Mesenchymal stem cell (in vitro differentiated cells and primary cell): ENCODE data around the gene FBXW2.
A peak's percentile ranks its signal among the peaks of the same experiment; 100 is the strongest.

Experiments
- DNase-seq: peaks from one replicate; pipeline ENCODE4 v3.0.0-alpha.2; 2013
- H2AFZ ChIP-seq: one replicate; pipeline ENCODE4 v1.6.1; 2013; ENCODE audit warnings: low read depth, mild to moderate bottlenecking, control low read depth, inconsistent platforms, low read length, moderate library complexity
- H2AK5ac ChIP-seq: 2 replicates; pipeline ENCODE4 v1.6.1; 2013; ENCODE audit warnings: low read length, moderate library complexity, mild to moderate bottlenecking, inconsistent platforms; ENCODE audit not compliant: severe bottlenecking
- H2BK120ac ChIP-seq: one replicate; pipeline ENCODE4 v1.6.1; 2013; ENCODE audit warnings: low read depth, mild to moderate bottlenecking, inconsistent platforms, low read length, moderate library complexity
- H2BK12ac ChIP-seq, 2 experiments: one replicate each; pipeline ENCODE4 v1.6.1; 2013; ENCODE audit warnings: inconsistent platforms in 2 of 2, low read length in 2 of 2, mild to moderate bottlenecking in 2 of 2, moderate library complexity in 2 of 2, control low read depth in 1 of 2
- H2BK15ac ChIP-seq: one replicate; pipeline ENCODE4 v1.6.1; 2013; ENCODE audit warnings: mild to moderate bottlenecking, low read depth, inconsistent platforms; ENCODE audit not compliant: poor library complexity, severe bottlenecking
- H2BK5ac ChIP-seq: 2 replicates; pipeline ENCODE4 v1.6.1; 2013; ENCODE audit warnings: low read depth, mild to moderate bottlenecking, low read length, control low read depth, inconsistent platforms; ENCODE audit not compliant: poor library complexity, severe bottlenecking
- H3K14ac ChIP-seq, 2 experiments: one replicate each; pipeline ENCODE4 v1.6.1; 2013; ENCODE audit warnings: inconsistent platforms in 2 of 2, low read length in 2 of 2, control low read depth in 1 of 2, mild to moderate bottlenecking in 1 of 2, moderate library complexity in 1 of 2
- H3K18ac ChIP-seq, 2 experiments: one replicate each; pipeline ENCODE4 v1.6.1; 2013; ENCODE audit warnings: inconsistent platforms in 2 of 2, low read length in 2 of 2, control low read depth in 1 of 2, low read depth in 1 of 2, mild to moderate bottlenecking in 1 of 2
- H3K23ac ChIP-seq, 2 experiments: one replicate each; pipeline ENCODE4 v1.6.1; 2013; ENCODE audit warnings: inconsistent platforms in 2 of 2, low read length in 2 of 2, mild to moderate bottlenecking in 2 of 2, moderate library complexity in 2 of 2, control low read depth in 1 of 2
- H3K27ac ChIP-seq: 2 replicates; pipeline ENCODE4 v1.5.1; 2013; ENCODE audit warnings: mild to moderate bottlenecking, moderate library complexity, low read length, control low read depth, inconsistent platforms; ENCODE audit not compliant: poor library complexity, severe bottlenecking
- H3K27me3 ChIP-seq, 2 experiments: 2 replicates each; pipeline versions ENCODE4 v1.6.1 to v1.7.0; 2013; ENCODE audit warnings: low read length in 2 of 2, mild to moderate bottlenecking in 2 of 2, moderate library complexity in 2 of 2, control low read depth in 1 of 2, inconsistent platforms in 1 of 2; ENCODE audit not compliant: control insufficient read depth in 1 of 2, insufficient read depth in 1 of 2
- H3K36me3 ChIP-seq, 2 experiments: 2 replicates each; pipeline versions ENCODE4 v1.6.1 to v1.7.0; 2013; ENCODE audit warnings: low read length in 2 of 2, control low read depth in 1 of 2, inconsistent platforms in 1 of 2, low read depth in 1 of 2, mild to moderate bottlenecking in 1 of 2; ENCODE audit not compliant: insufficient read depth in 2 of 2, control insufficient read depth in 1 of 2
- H3K4ac ChIP-seq, 2 experiments: one replicate each; pipeline ENCODE4 v1.6.1; 2013; ENCODE audit warnings: inconsistent platforms in 2 of 2, low read length in 2 of 2, mild to moderate bottlenecking in 2 of 2, moderate library complexity in 2 of 2, control low read depth in 1 of 2, low read depth in 1 of 2
- H3K4me1 ChIP-seq: 2 replicates; pipeline ENCODE4 v1.6.1; 2013; ENCODE audit warnings: low read depth, low read length, control low read depth; ENCODE audit not compliant: control insufficient read depth, insufficient read depth
- H3K4me2 ChIP-seq: 2 replicates; pipeline ENCODE4 v1.6.1; 2013; ENCODE audit warnings: low read length, mild to moderate bottlenecking, inconsistent platforms; ENCODE audit not compliant: poor library complexity, severe bottlenecking
- H3K4me3 ChIP-seq, 2 experiments: 2 replicates each; pipeline versions ENCODE4 v1.5.1 to v1.7.0; 2013; ENCODE audit warnings: low read length in 2 of 2, mild to moderate bottlenecking in 2 of 2, control low read depth in 1 of 2, low read depth in 1 of 2; ENCODE audit not compliant: insufficient read depth in 1 of 2
- H3K79me1 ChIP-seq: replicated peaks from 2 replicates; pipeline ENCODE4 v1.6.1; 2013; ENCODE audit warnings: mild to moderate bottlenecking, control low read depth, low read length, inconsistent platforms; ENCODE audit not compliant: poor library complexity, severe bottlenecking
- H3K9ac ChIP-seq: 2 replicates; pipeline ENCODE4 v1.7.0; 2013; ENCODE audit warnings: mild to moderate bottlenecking, low read length, moderate library complexity
- H3K9me3 ChIP-seq: 2 replicates; pipeline ENCODE4 v1.7.0; 2013; ENCODE audit warnings: mild to moderate bottlenecking, low read length; ENCODE audit not compliant: control insufficient read depth
- H4K8ac ChIP-seq: one replicate; pipeline ENCODE4 v1.6.1; 2013; ENCODE audit warnings: inconsistent platforms, mild to moderate bottlenecking, low read length, moderate library complexity
- H4K91ac ChIP-seq: one replicate; pipeline ENCODE4 v1.6.1; 2013; ENCODE audit warnings: mild to moderate bottlenecking, low read length, inconsistent platforms
- WGBS: methylation state at CpG from one replicate; pipeline ENCODE4 v1.1.7; 2013; ENCODE audit warnings: mixed read lengths; 5-methylcytosine and 5-hydroxymethylcytosine counted together

The FBXW2 gene

GRCh38 chr9:120801441-120801840 lies 8.2 kb upstream of the FBXW2 start:
- Histone ChIP-seq H3K4me3 (no peak overlapping the region), H3K27me3 (no peaks in the 10 kb centered on the region), H3K14ac (no peak overlapping the region), H3K9ac (no peak overlapping the region), H3K18ac (no peak overlapping the region), H2AFZ (no peak overlapping the region), H2AK5ac (no peak overlapping the region), H2BK120ac (no peak overlapping the region), H2BK12ac (no peak overlapping the region), H3K4me2 (no peak overlapping the region), H3K4ac (no peak overlapping the region), H3K23ac (no peak overlapping the region), H3K4me1 (no peaks in the 10 kb centered on the region), H3K9me3 (peaks cover 8% of the 10 kb centered on the region), H4K91ac (no peak overlapping the region), H2BK5ac (no peak overlapping the region), H3K36me3 (no peaks in the 10 kb centered on the region), H4K8ac (no peak overlapping the region), H2BK15ac (no peak overlapping the region), H3K79me1 (no peaks in the 10 kb centered on the region), H3K27ac (no peak overlapping the region)
- no peak for DNase-seq
- WGBS: 100% methylated on average over 6 of the region's 7 CpGs

GRCh38 chr9:120791161-120791560 lies 2.1 kb downstream of the FBXW2 start:
- no peaks in the 10 kb centered on the region for H3K9me3 ChIP-seq
- H2BK12ac ChIP-seq: no peak overlapping the region
- H3K79me1 ChIP-seq: peaks cover 13% of the 10 kb centered on the region
- peaks cover 7 to 39% of the 10 kb centered on the region in 2 experiments for H3K36me3 ChIP-seq
- no peak overlapping the region for H3K27ac ChIP-seq
- no peak overlapping the region for H3K9ac ChIP-seq
- H3K18ac ChIP-seq: no peak overlapping the region
- no peak overlapping the region for H3K14ac ChIP-seq
- H3K4ac ChIP-seq: no peak overlapping the region
- H4K8ac ChIP-seq: no peak overlapping the region
- no peak overlapping the region for H4K91ac ChIP-seq
- peaks cover 3% of the 10 kb centered on the region for H3K4me1 ChIP-seq
- H3K27me3 ChIP-seq: no peaks in the 10 kb centered on the region
- H2BK5ac ChIP-seq: no peak overlapping the region
- no peak overlapping the region for H3K23ac ChIP-seq
- WGBS: 97% methylated on average over 3 of the region's 3 CpGs
- H3K4me2 ChIP-seq: no peak overlapping the region
- no peak for DNase-seq
- peak overlapping the region in 1 of 2 experiments; percentile 98 for H3K4me3 ChIP-seq
- no peak overlapping the region for H2AFZ ChIP-seq
- no peak overlapping the region for H2BK120ac ChIP-seq
- no peak overlapping the region for H2AK5ac ChIP-seq
- no peak overlapping the region for H2BK15ac ChIP-seq

GRCh38 chr9:120787933-120788332 lies 5.3 kb downstream of the FBXW2 start:
- Histone ChIP-seq H3K4me2 (no peak overlapping the region), H3K14ac (no peak overlapping the region), H3K27me3 (no peaks in the 10 kb centered on the region), H2BK120ac (no peak overlapping the region), H3K79me1 (peaks cover 12% of the 10 kb centered on the region), H3K4me3 (no peak overlapping the region), H3K4ac (no peak overlapping the region), H4K8ac (no peak overlapping the region), H3K9ac (no peak overlapping the region), H2AK5ac (no peak overlapping the region), H3K23ac (no peak overlapping the region), H2AFZ (no peak overlapping the region), H2BK15ac (no peak overlapping the region), H3K4me1 (no peaks in the 10 kb centered on the region), H4K91ac (no peak overlapping the region), H3K27ac (no peak overlapping the region), H3K9me3 (no peaks in the 10 kb centered on the region), H2BK5ac (no peak overlapping the region), H2BK12ac (no peak overlapping the region), H3K18ac (no peak overlapping the region), H3K36me3 (peaks cover 13 to 47% of the 10 kb centered on the region in 2 experiments)
- DNase-seq: no peak
- WGBS: 95% methylated on average over 3 of the region's 4 CpGs

- Histone ChIP-seq H4K91ac (no peak overlapping the region), H3K9ac (no peak overlapping the region), H3K27ac (no peak overlapping the region), H2AFZ (no peak overlapping the region), H3K4me1 (no peaks in the 10 kb centered on the region), H2AK5ac (no peak overlapping the region), H2BK120ac (no peak overlapping the region), H3K9me3 (no peaks in the 10 kb centered on the region), H3K27me3 (no peaks in the 10 kb centered on the region), H4K8ac (no peak overlapping the region), H3K4me3 (no peak overlapping the region), H3K79me1 (peaks cover 15% of the 10 kb centered on the region), H3K18ac (no peak overlapping the region), H2BK15ac (no peak overlapping the region), H3K14ac (no peak overlapping the region), H2BK12ac (no peak overlapping the region), H3K4me2 (no peak overlapping the region), H3K36me3 (peaks cover 20 to 46% of the 10 kb centered on the region in 2 experiments), H3K23ac (no peak overlapping the region), H2BK5ac (no peak overlapping the region), H3K4ac (no peak overlapping the region)
- DNase-seq: peak; percentile 87
- WGBS: 97% methylated on average over 2 of the region's 2 CpGs
These were observed 9.6 kb downstream of the FBXW2 start for GRCh38 chr9:120783602-120784047.
